NK-92 (cell line): Measurements from ENCODE around the gene RPAP3.
"Not testable (repeated sequence)": the region's sequence is repeated elsewhere in the genome, so short reads cannot be mapped to it uniquely, and the experiment has no call there.

Experiments
- DNase-seq: peaks from one replicate; lab custom pipeline; 2025; ENCODE audit not compliant: unreplicated experiment; lab: John Stamatoyannopoulos, UW

The RPAP3 gene

DNA sequence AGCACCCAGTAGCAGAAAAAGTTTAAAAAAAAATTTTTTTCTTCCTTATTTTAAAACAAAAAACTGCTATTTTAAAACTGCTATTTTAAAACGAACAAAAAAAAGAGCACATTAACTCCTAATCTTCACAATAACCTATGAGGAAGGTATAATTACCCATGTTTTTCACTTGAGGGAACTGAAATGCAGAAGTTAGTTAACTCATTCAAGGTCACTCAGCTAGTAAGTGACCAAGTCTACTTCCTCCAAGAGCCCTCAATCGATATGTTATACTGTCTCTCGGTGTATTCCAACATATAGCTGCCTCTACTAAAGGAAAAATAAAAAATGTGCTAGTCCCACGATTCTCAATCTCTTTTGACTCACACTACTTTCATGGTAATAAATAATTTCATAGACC is 7.8 kb downstream of the RPAP3 start:
- no peak for DNase-seq

DNA sequence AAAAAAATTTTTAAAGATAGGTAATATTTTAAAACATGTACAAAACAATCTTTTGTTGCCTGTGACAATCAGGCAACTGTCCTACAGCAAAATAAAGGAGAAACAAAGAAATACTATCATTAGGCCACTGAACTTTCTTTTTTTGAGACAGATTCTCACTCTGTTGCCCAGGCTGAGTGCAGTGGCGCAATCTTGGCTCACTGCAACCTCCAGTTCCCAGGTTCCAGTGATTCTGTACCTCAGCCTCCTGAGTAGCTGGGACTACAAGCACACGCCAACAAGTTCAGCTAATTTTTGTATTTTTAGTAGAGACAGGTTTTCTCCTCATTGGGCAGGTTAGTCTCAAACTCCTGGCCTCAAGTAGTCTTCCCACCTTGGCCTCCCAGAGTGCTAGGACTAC is 16.6 kb downstream of the RPAP3 start:
- no peak for DNase-seq

DNA sequence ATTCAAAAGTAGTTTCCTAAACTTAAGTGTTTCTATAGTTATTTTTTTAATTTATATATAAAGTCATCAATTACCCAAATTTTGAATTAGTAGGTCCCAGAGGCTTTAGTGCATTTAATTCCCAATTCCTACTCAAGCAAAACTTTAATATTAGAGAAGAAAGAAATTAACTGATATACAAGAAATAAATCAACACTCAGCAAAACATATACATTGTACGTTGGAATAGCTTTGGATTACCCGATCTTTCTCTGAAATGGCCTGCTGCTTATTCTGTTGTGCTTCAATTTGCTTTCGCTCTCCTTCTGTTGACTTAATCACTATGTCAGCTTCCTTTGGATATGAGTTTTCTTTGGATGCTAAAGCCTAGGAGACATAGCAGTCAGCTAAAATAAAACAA is 18.2 kb downstream of the RPAP3 start:
- no peak for DNase-seq

DNA sequence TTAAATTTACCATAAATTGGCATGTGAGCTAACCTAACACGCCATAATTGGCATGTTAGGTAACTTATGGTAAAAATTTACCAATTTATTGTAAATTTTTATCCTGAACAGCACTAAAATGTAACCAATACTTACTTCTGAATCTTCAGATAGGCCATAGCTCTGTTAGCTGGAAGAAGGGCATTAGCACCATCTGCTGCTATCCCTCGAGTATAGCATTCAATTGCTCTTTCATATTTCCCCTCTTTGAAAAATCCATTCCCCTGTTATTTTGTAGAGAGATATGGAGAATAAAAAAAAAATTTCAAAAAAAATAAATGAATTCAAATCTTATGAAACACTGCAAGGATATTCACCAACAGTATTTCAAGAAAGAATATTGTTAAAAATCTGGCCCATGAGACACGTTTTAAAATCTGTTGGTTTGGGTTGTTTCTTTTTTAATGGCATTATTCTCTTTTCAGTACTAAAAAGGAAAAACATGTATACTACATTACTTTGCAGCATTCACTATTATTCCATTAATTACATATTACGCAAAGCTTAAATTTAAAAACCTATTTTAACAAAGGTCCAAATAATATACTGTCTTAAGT is 19.1 kb downstream of the RPAP3 start:
- DNase-seq = no peak

DNA sequence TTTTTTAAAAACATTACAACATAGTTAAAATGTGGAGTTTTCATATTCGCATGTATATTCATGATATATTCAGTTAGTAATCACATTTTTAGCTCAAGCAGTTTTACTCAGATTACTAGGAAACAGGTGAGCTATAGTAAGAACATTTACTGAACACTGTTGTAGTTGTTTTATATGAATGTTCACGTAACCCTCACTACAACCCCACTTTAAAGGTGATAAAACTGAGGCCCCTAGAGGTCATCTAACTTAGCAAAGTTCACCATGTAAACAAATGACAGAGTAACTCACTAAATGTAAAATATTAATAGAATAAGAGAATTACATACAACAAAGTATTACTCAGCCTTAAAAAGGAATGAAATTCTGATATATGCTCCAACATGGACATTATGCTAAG is 26.0 kb downstream of the RPAP3 start:
- no peak for DNase-seq

DNA sequence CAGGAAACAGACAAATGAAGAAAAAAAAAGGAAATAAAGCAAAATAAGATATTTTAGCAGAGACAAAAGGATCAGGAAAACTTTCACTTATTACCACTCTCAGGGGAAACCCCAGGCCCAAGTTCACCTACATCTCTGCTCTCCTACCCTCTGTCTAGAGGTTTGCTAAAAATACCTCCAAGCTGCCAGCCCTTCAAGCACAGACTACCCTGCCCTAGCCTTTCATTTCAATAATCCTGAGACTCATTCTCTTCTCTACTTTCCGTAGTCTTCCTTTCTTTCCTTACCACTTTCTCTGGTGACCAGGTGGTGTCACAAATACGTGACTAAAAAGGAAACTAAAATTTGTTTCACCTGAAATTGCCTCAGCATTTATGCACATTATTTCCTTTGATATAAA is 33.8 kb downstream of the RPAP3 start:
- no peak for DNase-seq

DNA sequence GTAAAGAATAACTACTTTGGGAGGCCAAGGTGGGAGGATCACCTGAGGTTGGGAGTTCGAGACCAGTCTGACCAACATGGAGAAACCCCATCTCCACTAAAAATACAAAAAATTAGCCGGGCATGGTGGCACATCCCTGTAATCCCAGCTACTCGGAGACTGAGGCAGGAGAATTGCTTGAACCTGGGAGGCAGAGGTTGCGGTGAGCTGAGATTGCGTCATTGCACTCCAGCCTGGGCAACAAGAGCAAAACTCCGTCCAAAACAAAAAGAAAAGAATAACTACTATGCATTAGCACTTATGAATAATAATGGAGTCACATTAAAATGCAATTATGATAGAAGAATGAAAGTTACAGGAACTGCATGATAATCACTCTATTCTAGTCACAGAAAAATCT is 37.9 kb downstream of the RPAP3 start:
- DNase-seq = not testable (repeated sequence)

DNA sequence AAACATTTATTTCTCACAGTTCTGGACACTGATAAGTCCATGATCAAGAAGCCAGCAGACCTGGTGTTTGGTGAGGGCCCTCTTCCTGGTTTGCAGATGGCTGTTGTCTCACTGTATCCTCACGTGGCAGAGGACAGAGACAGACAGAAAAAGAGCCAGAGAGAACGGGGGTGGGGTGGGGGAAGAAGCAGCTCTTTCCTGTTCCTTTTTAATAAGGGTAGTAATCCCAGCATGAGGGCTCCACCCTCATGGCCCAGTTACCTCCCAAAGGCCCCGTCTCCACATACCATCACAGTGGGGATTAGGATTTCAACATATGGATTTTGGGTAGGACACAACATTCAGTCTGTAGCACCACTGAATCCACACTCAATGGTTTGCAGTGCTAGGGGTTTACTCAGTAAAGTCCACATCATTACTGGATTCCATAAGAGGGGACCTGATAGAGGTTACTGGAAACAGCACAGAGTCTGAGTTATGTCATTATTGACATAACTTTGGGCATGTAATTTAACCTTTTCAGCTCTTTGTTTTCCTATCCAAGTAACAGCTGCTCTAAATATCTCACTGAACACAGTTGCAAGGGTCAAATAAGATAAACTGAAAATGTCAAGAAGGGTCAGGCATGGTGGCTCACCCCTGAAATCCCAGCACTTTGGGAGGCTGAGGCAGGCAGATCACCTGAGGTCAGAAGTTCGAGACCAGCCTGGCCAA is 53.2 kb downstream of the RPAP3 start:
- no peak for DNase-seq

DNA sequence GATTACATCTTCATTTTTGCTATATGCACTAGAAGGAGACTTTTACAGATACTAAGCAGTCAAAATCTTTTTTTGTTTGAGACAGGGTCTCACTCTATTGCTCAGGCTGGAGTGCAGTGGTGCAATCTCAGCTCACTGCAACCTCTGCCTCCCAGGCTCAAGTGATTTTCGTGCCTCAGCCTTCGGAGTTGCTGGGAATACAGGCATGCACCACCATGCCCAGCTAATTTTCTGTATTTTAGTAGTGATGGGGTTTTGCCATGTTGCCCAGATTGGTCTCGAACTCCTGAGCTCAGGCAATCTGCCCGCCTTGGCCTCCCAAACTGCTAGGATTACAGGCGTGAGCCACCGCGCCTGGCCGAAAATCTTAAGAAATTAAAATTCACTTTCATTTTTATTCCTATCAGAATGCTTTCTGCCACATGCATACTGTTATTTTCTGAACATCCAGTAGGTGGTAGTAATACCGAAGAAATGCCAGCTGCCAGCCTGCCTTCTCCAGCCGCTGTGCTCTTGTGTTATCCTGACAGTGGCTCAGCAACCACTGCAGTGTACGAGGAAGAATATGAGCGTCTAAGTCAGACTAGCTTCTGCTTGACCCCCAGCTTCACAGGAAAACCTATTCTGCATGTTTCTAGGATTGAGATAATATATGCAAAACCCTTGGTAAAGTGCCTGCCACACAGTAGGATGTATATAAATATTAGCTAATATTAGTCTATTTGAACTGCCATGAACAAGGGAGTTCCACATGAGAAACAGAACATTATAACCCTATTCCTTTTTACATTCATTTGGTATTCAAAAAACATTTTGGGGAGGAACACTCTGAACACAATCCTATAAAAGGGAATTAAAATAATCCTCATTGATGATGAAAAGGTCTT is 54.2 kb downstream of the RPAP3 start:
- no peak for DNase-seq

DNA sequence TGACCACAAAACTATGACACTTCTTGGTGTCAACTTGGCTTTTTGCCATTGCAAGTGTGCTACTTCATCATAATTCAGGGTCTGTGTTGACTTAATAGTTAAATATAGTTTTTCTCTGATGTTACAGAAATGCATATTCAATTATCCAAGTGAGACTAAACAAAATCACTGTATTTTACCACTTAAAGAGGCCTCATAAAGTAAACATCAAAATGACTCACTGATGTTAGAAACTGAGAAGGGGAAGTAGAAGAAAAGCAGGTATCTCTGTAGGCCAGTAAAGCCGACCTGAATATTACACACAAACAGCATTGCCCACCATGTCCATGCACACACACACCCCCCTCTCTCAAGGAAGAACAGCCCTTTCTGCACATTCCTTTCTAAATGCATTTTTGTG is 55.4 kb downstream of the RPAP3 start:
- DNase-seq = no peak

DNA sequence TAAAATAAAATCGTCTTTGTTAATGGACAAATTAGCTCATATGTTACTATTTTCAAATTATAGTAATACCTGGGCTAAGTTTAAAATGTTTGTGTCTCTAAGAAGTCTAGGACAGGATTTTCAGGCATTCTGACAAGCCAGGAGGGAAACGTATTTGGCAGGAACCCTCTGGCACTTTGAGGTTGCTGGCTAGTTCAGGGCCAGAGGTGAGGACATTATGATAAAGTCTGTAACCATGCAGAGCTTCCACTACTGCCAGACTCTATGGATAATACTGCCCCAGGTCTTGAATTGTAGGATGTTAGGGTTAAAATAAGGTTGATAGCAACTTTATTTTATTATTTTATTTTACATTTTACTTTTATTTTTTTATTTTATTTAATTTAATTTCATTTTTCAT is 56.4 kb downstream of the RPAP3 start:
- no peak for DNase-seq

DNA sequence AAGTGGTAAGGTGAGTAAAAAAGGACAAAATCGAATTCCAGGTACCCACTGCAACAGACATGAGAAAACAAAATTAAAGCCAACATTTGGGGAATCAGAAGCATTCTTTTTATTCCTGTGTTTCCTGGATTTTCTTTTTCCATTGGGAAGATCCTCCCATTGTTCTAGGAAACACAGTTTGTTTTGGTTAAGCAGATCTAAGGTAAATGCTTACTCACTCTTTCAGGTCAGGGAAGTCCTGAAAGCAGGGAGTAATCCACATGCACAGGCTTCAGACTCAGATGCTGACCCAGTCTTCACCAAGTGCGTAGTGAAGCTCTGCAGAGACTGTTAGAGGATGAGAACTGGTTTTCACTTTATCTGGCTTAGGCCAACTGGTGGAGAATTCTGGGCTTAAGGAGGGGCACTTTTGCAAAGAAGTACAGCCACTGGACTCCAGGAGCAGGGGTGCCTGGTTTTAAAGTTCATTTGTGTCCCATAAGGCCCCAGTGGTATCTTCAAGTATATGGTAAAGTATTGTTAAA is 57.7 kb downstream of the RPAP3 start:
- DNase-seq = no peak

DNA sequence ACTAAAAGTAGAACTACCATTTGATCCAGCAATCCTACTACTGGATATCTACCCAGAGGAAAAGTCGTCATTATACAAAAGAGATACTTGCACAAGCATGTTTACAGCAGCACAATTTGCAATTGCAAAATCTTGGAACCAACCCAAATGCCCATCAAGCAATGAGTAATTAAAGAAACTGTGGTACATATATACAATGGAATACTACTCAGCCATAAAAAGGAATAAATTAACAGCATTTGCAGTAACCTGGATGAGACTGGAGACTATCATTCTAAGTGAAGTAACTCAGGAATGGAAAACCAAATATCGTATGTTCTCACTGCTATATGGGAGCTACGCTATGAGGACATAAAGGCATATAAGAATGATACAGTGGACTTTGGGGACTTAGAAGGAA is 63.5 kb downstream of the RPAP3 start:
- not testable (repeated sequence) for DNase-seq

DNA sequence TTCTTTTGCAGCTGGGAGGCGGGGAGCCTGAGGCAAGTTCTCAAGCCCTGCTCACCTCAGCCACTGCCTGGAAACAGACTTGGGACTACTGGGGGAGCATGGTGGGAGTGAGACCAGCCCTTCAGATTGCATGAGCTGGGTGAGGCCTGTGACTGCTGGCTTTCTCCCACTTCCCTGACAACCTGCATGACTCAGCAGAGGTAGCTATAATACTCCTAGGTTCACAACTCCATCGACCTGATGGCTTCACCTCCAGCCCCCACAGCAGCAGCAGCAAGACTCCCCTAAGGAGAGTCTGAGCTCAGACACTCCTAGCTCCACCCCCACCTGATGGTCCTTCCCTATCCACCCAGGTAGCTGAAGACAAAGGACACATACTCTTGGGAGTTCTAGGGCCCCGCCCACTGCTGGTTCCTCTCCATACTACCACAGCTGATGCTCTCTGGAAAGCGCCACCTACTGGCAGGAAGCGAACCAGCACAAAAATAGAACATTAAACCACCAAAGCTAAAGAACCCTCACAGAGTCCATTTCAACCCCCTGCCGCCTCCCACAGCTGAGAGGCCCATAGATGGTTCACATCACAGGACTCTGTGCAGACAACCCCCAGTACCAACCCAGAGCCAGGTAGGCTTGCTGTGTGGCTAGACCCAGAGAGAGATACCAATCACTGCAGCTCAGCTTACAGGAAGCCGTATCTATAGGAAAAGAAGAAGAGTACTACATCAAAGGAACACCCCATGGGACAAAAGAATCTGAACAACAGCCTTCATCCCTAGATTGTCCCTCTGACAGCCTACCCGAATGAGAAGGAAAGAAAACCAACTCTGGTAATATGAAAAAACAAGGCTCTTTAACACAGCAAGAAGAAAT is 68.7 kb downstream of the RPAP3 start:
- no peak for DNase-seq

DNA sequence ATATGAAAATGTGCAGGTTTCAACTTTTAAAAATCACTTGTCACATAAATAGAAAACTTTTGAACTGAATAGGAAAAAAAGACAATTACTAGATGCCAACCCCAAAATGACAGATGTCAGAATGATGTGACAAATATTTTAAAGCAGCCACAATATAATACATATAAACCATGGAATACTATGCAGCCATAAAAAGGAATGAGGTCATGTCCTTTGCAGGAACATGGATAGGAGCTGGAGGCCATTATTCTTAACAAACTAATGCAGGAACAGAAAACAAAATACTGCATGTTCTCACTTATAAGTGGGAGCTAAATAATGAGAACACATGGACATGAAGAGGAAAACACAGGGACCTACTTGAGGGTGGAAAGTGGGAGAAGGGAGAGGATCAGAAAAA is 70.1 kb downstream of the RPAP3 start:
- DNase-seq = not testable (repeated sequence)

DNA sequence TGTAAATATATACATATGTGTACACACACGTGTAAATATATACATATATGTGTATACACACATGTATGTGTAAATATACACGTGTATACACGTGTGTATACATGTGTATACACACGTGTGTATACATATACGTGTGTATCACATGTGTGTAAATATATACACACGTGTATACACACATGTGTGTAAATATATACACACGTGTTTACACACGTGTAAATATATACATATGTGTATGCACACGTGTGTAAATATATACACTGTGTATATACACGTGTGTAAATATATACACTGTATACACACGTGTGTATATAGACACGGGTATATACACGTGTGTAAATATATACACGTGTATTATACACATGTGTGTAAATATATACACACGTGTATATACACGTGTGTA is 71.7 kb downstream of the RPAP3 start:
- no peak for DNase-seq

DNA sequence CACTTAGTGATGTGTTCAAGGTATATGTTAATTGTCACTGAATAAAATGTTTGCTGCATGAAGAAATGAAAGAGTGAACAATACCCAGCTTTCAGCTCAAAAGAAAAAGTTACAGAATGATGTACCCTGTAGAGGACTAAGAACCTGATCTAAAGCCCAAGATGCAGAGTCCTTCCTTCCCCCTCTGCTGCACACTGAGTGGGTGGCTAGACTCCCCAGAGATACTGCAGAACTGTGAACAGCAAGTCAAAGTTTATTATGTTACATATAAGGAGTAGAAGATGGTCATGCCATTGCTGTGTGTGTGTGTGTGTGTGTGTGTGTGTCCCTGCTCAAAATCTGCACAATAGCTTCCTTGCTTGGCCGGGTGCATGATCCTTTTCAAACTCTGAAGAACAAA is 83.9 kb downstream of the RPAP3 start:
- no peak for DNase-seq

DNA sequence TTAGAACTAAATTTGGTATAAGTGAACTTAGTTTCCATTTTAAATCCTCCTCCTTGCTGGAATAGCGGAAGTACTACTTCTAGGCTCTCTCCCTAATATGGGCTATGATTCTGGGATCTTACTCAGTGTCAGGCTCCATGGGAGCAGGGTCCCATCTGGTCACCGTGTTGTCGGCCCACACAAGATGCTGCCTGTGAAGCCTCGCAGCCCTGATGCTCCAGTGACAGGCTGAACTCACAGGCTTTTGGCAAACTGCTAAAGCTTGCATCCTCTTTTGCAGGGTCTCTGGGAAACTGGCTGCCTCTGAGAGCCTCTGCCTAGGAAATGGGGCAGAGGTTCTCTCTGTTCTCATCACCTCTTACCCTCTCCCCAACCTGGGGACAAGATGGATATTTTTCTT is 88.4 kb downstream of the RPAP3 start:
- no peak for DNase-seq

DNA sequence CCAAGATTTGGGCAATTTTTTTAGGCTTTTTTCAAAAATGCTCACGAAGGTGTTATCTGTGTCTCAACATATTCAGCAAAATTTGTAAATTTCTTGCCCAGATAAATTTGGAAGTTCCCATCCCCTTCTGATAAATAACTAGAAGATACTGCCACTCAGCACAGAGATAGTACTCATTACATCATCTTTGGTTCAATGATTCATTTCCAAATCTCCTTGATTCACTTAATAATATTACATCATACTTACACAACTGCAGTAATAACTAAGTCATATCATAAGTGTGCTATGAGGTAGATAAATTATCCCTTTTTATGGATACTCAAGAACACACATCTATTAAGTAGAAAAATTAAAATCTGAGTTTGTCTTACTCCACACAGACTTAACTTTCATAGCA is 89.4 kb downstream of the RPAP3 start:
- no peak for DNase-seq

DNA sequence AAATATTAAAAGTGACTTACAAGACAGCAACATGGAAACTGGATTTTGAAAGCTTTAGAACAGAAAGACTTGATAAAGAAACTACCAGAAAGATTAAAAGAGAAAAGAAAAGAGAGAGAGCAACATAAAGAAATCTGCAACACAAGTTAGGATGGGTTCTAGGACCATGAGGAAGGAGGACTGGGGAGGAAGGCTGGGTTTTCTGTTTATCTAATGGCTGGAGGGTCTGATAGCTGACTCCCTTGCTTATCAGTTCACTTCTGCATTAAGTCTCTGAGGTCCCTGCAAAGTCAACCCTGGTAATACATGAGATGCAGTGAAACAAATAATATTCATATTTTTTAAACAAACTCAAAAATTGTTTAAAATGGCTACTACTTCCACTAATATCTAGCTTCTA is 90.1 kb downstream of the RPAP3 start:
- DNase-seq = no peak

DNA sequence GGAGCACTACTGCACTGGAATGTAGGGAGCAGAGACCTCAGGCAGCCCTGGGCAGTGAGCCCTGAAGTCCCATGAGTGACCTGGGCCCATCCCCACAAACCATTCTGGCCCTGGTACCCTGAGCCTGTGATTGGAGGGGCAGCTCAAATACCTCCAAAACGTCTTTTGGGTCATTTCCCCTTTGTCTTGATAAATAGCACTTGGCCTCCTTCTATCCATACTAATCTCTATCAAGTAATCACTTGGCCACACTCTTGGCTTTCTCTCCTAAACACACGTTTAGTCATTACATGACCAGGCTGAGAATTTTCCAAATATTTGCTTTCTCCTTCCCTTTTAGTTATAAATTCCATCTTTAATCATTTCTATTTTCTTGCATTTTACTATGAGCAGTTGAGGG is 91.3 kb downstream of the RPAP3 start:
- DNase-seq = no peak
